ENCODE measurements around the gene CGB7. TPM values are rescaled to one million over a fixed set of nuclear protein-coding genes. Genes with fewer than 3 reads are reported as not detected.

Gene CGB7
- total RNA-seq, 1 donor from 2014 or later, result not detected

GRCh38 chr19:49009828-49010227 lies 47.7 kb downstream of the CGB7 start:
- DNase-seq, result no peak
- Mint-ChIP-seq H3K9me3 (ENCODE audit: unreplicated experiment) (peaks cover 2% of the 10 kb centered on the region), H3K27ac (ENCODE audit: unreplicated experiment) (no peak overlapping the region), H3K4me3 (ENCODE audit: unreplicated experiment) (no peak overlapping the region), H3K27me3 (ENCODE audit: unreplicated experiment) (peaks cover 5% of the 10 kb centered on the region), H3K36me3 (ENCODE audit: unreplicated experiment) (no peaks in the 10 kb centered on the region), H3K4me1 (ENCODE audit: low read depth, unreplicated experiment) (peaks cover 3% of the 10 kb centered on the region)
- TF ChIP-seq CTCF (IDR thresholded peaks at IDR 0.05; ENCODE audit: partially characterized antibody, unreplicated experiment), result no peak

DNA sequence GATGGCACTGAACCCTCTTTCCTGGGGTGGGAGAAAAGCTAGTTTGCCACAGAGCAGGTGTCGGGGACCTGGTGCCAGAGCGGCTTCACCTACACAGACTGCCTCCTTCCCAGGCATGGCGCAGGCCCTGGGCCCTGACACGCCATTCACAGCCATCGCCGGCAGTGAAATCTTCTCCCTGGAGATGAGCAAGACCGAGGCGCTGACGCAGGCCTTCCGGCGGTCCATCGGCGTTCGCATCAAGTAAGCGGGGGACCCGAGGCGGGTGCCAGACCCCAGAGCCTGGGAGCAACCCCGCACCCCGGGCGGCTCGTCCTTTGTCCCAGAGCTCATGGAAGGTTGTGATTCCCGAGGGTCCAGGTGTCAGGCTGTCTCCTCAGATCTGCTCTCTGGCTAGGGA lies 50.6 kb downstream of the CGB7 start:
- Mint-ChIP-seq H3K4me1 (ENCODE audit: low read depth, unreplicated experiment) (no peaks in the 10 kb centered on the region), H3K4me3 (ENCODE audit: unreplicated experiment) (no peak overlapping the region), H3K9me3 (ENCODE audit: unreplicated experiment) (peaks cover 2% of the 10 kb centered on the region), H3K27ac (ENCODE audit: unreplicated experiment) (no peak overlapping the region), H3K27me3 (ENCODE audit: unreplicated experiment) (peaks cover 2% of the 10 kb centered on the region), H3K36me3 (ENCODE audit: unreplicated experiment) (no peaks in the 10 kb centered on the region)
- TF ChIP-seq CTCF (IDR thresholded peaks at IDR 0.05; ENCODE audit: partially characterized antibody, unreplicated experiment), result no peak
- DNase-seq, result no peak

DNA sequence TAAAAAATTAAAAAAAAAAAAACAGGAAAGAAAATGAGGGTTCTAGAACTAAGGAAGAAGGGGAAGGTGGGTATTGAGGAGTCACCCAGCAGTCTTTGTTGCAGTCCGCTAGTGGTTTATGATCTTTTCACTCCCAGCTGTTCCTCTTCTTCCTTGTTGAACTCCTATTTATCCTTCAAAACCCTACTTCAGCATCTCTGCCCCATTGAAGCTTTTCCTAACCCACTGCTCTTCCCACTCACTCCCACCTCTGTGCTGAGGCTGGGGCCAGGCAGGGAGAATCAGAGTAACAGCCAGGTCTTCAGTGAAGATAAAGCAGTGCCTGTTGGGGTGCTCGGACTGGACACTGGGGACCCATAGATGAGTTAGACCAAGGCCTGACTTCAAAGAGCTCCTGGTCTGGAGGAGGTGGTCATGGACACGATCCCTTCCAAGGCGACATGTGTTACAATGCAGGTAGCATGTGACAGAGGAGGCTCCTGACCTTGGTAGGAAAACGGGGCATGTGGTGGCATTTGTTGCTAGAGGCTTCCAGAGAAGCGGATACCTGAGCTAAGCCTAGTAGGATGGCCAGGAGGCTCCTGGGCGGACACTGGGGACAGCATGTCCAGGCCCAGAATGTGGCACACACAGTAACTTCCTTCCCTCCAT lies 52.5 kb downstream of the CGB7 start:
- no peak overlapping the region for H3K4me3 Mint-ChIP-seq (ENCODE audit: unreplicated experiment)
- no peaks in the 10 kb centered on the region for H3K27me3 Mint-ChIP-seq (ENCODE audit: unreplicated experiment)
- no peaks in the 10 kb centered on the region for H3K36me3 Mint-ChIP-seq (ENCODE audit: unreplicated experiment)
- no peak overlapping the region for H3K27ac Mint-ChIP-seq (ENCODE audit: unreplicated experiment)
- TF ChIP-seq CTCF (IDR thresholded peaks at IDR 0.05; ENCODE audit: partially characterized antibody, unreplicated experiment), result no peak
- no peak for DNase-seq
- no peaks in the 10 kb centered on the region for H3K4me1 Mint-ChIP-seq (ENCODE audit: low read depth, unreplicated experiment)
- peaks cover 2% of the 10 kb centered on the region for H3K9me3 Mint-ChIP-seq (ENCODE audit: unreplicated experiment)

Small RNA genes lying within 50 kb of the gene (microRNA-seq; reads per million reads assigned to microRNA genes)
- gene MIR6798 (ENCODE audit: unreplicated experiment), result 1.4 reads per million, percentile 3 among the genes with 10 or more reads in this experiment

Other genes with a start within 250 kb of the CGB7 start
- gene BCAT2, start 246.7 kb downstream of the CGB7 start, total RNA-seq (ENCODE audit: unreplicated experiment), result 22.3 TPM
- 1.0 TPM for gene HSD17B14, start 221.3 kb downstream of the CGB7 start, total RNA-seq (ENCODE audit: unreplicated experiment)
- 9.4 TPM for gene PLEKHA4, start 189.1 kb downstream of the CGB7 start, total RNA-seq (ENCODE audit: unreplicated experiment)
- gene PPP1R15A, start 185.3 kb downstream of the CGB7 start, total RNA-seq (ENCODE audit: unreplicated experiment), result 106 TPM
- gene TULP2, start 159.0 kb downstream of the CGB7 start, total RNA-seq (ENCODE audit: unreplicated experiment), result not detected
- 115 TPM for gene NUCB1, start 157.4 kb downstream of the CGB7 start, total RNA-seq (ENCODE audit: unreplicated experiment)
- gene DHDH, start 124.0 kb downstream of the CGB7 start, total RNA-seq (ENCODE audit: unreplicated experiment), result not detected
- 87.7 TPM for gene BAX, start 102.9 kb downstream of the CGB7 start, total RNA-seq (ENCODE audit: unreplicated experiment)
- 875 TPM for gene FTL, start 92.4 kb downstream of the CGB7 start, total RNA-seq (ENCODE audit: unreplicated experiment)
- gene GYS1, start 64.4 kb downstream of the CGB7 start, total RNA-seq (ENCODE audit: unreplicated experiment), result 69.0 TPM
- 60.9 TPM for gene RUVBL2, start 63.9 kb downstream of the CGB7 start, total RNA-seq (ENCODE audit: unreplicated experiment)
- gene LHB, start 40.7 kb downstream of the CGB7 start, total RNA-seq (ENCODE audit: unreplicated experiment), result not detected
- not detected for gene CGB3, start 33.4 kb downstream of the CGB7 start, total RNA-seq (ENCODE audit: unreplicated experiment)
- gene CGB2, start 25.9 kb downstream of the CGB7 start, total RNA-seq (ENCODE audit: unreplicated experiment), result not detected
- not detected for gene CGB1, start 20.9 kb downstream of the CGB7 start, total RNA-seq (ENCODE audit: unreplicated experiment)
- gene CGB5, start 13.9 kb downstream of the CGB7 start, total RNA-seq (ENCODE audit: unreplicated experiment), result not detected
- gene CGB8, start 8.6 kb downstream of the CGB7 start, total RNA-seq (ENCODE audit: unreplicated experiment), result not detected
- gene NTF4, start 7.1 kb upstream of the CGB7 start, total RNA-seq (ENCODE audit: unreplicated experiment), result not detected
- gene KCNA7, start 14.9 kb upstream of the CGB7 start, total RNA-seq (ENCODE audit: unreplicated experiment), result not detected
- 300 TPM for gene SNRNP70, start 27.7 kb upstream of the CGB7 start, total RNA-seq (ENCODE audit: unreplicated experiment)
- 32.6 TPM for gene LIN7B, start 56.6 kb upstream of the CGB7 start, total RNA-seq (ENCODE audit: unreplicated experiment)
- 3.2 TPM for gene C19orf73, start 61.4 kb upstream of the CGB7 start, total RNA-seq (ENCODE audit: unreplicated experiment)
- gene PPFIA3, start 61.8 kb upstream of the CGB7 start, total RNA-seq (ENCODE audit: unreplicated experiment), result 104 TPM
- 26.6 TPM for gene HRC, start 97.6 kb upstream of the CGB7 start, total RNA-seq (ENCODE audit: unreplicated experiment)
- gene TRPM4, start 100.0 kb upstream of the CGB7 start, total RNA-seq (ENCODE audit: unreplicated experiment), result 54.1 TPM

All from glutamatergic neuron (in vitro differentiated cells).